ENCODE data around the gene BACE1.

GRCh38 chr11:117300773-117301172, 15.3 kb downstream of the BACE1 start:
- TF ChIP-seq CTCF (IDR thresholded peaks at IDR 0.05) (no peak), POLR2A (IDR thresholded peaks at IDR 0.05) (no peak)

All from uterus (tissue), 2 donors.